IPS-20b (cell line): ENCODE results near the gene EED.

Experiments
- H3K27ac ChIP-seq: one replicate; pipeline ENCODE4 v1.5.1; 2013; ENCODE audit warnings: low read length
- H3K27me3 ChIP-seq: 2 replicates; pipeline ENCODE4 v1.6.1; 2013; ENCODE audit warnings: mild to moderate bottlenecking, low read length, inconsistent platforms; ENCODE audit not compliant: insufficient read depth
- H3K36me3 ChIP-seq: 2 replicates; pipeline ENCODE4 v1.6.1; 2013; ENCODE audit warnings: low read depth, mild to moderate bottlenecking, inconsistent platforms, low read length, moderate library complexity; ENCODE audit not compliant: insufficient read depth
- H3K4me1 ChIP-seq: 2 replicates; pipeline ENCODE4 v1.6.1; 2013; ENCODE audit warnings: mild to moderate bottlenecking, control low read depth, inconsistent platforms, low read length, moderate library complexity; ENCODE audit not compliant: insufficient read depth
- H3K4me3 ChIP-seq: 2 replicates; pipeline ENCODE4 v1.5.1; 2013; ENCODE audit warnings: mild to moderate bottlenecking, low read length, inconsistent platforms
- H3K9ac ChIP-seq: 2 replicates; pipeline ENCODE4 v1.6.1; 2013; ENCODE audit warnings: low read depth, mild to moderate bottlenecking, inconsistent platforms, low read length, moderate library complexity
- H3K9me3 ChIP-seq: 2 replicates; pipeline ENCODE4 v1.6.1; 2013; ENCODE audit warnings: mild to moderate bottlenecking, low read depth, low read length, inconsistent platforms; ENCODE audit not compliant: insufficient read depth

EED gene

GRCh38 chr11:86244522-86245368, at the start of gene EED:
Gene EED (plus strand): TSS chr11:86244753. CDS start chr11:86245230, 477 bp downstream.
- H3K9me3 ChIP-seq = no peaks in the 10 kb centered on the region
- peak within 1 kb of the TSS; percentile 91 for H3K9ac ChIP-seq
- no peaks in the 10 kb centered on the region for H3K36me3 ChIP-seq
- H3K27ac ChIP-seq = peak within 1 kb of the TSS; percentile 97
- peaks cover 15% of the 10 kb centered on the region; the same call in 1 of the 2 replicates for H3K4me1 ChIP-seq
- peak within 1 kb of the TSS; percentile 87 for H3K4me3 ChIP-seq
- H3K27me3 ChIP-seq = no peaks in the 10 kb centered on the region

- Histone ChIP-seq H3K9ac (no peak overlapping the region), H3K4me3 (no peak overlapping the region), H3K4me1 (no peaks in the 10 kb centered on the region), H3K27ac (no peak overlapping the region), H3K9me3 (no peaks in the 10 kb centered on the region), H3K27me3 (no peaks in the 10 kb centered on the region), H3K36me3 (no peaks in the 10 kb centered on the region)
Measured at GRCh38 chr11:86194998-86195397, 49.6 kb upstream of the EED start.

GRCh38 chr11:86196085-86196696, 48.4 kb upstream of the EED start:
- H3K36me3 ChIP-seq = no peaks in the 10 kb centered on the region
- no peaks in the 10 kb centered on the region for H3K4me1 ChIP-seq
- H3K27me3 ChIP-seq = peaks cover 2% of the 10 kb centered on the region; the same call in 1 of the 2 replicates
- no peak overlapping the region for H3K9ac ChIP-seq
- no peak overlapping the region for H3K4me3 ChIP-seq
- H3K27ac ChIP-seq = no peak overlapping the region
- no peaks in the 10 kb centered on the region for H3K9me3 ChIP-seq

- H3K9me3 ChIP-seq = no peaks in the 10 kb centered on the region
- H3K4me3 ChIP-seq = no peak overlapping the region
- H3K27me3 ChIP-seq = peaks cover 9% of the 10 kb centered on the region
- H3K9ac ChIP-seq = no peak overlapping the region
- H3K27ac ChIP-seq = no peak overlapping the region
- H3K36me3 ChIP-seq = no peaks in the 10 kb centered on the region
- H3K4me1 ChIP-seq = no peaks in the 10 kb centered on the region
Measured at GRCh38 chr11:86196913-86197312, 47.6 kb upstream of the EED start.

GRCh38 chr11:86197448-86197847, 47.1 kb upstream of the EED start:
- Histone ChIP-seq H3K27ac (no peak overlapping the region), H3K36me3 (no peaks in the 10 kb centered on the region), H3K9me3 (no peaks in the 10 kb centered on the region), H3K4me1 (no peaks in the 10 kb centered on the region), H3K9ac (no peak overlapping the region), H3K27me3 (peaks cover 15% of the 10 kb centered on the region), H3K4me3 (no peak overlapping the region)

GRCh38 chr11:86198139-86198538, 46.4 kb upstream of the EED start:
- no peaks in the 10 kb centered on the region for H3K36me3 ChIP-seq
- H3K27me3 ChIP-seq = peaks cover 19% of the 10 kb centered on the region
- no peak overlapping the region for H3K9ac ChIP-seq
- no peak overlapping the region for H3K27ac ChIP-seq
- no peaks in the 10 kb centered on the region for H3K9me3 ChIP-seq
- no peaks in the 10 kb centered on the region for H3K4me1 ChIP-seq
- no peak overlapping the region for H3K4me3 ChIP-seq

- Histone ChIP-seq H3K4me3 (no peak overlapping the region), H3K36me3 (no peaks in the 10 kb centered on the region), H3K9ac (no peak overlapping the region), H3K4me1 (no peaks in the 10 kb centered on the region), H3K27me3 (peaks cover 25% of the 10 kb centered on the region), H3K27ac (no peak overlapping the region), H3K9me3 (no peaks in the 10 kb centered on the region)
Measured at GRCh38 chr11:86199354-86199753, 45.2 kb upstream of the EED start.

- Histone ChIP-seq H3K4me1 (no peaks in the 10 kb centered on the region), H3K36me3 (no peaks in the 10 kb centered on the region), H3K4me3 (no peak overlapping the region), H3K9me3 (no peaks in the 10 kb centered on the region), H3K27ac (no peak overlapping the region), H3K9ac (no peak overlapping the region), H3K27me3 (peaks cover 25% of the 10 kb centered on the region)
Measured at GRCh38 chr11:86201371-86201884, 43.1 kb upstream of the EED start.

- H3K36me3 ChIP-seq = no peaks in the 10 kb centered on the region
- no peaks in the 10 kb centered on the region for H3K9me3 ChIP-seq
- peak overlapping the region; percentile 22; the same call in 1 of the 2 replicates for H3K9ac ChIP-seq
- H3K27me3 ChIP-seq = peaks cover 25% of the 10 kb centered on the region
- no peaks in the 10 kb centered on the region for H3K4me1 ChIP-seq
- peak overlapping the region; percentile 52 for H3K4me3 ChIP-seq
- no peak overlapping the region for H3K27ac ChIP-seq
Measured at GRCh38 chr11:86202013-86202336, 42.6 kb upstream of the EED start.

GRCh38 chr11:86204356-86204755, 40.2 kb upstream of the EED start:
- Histone ChIP-seq H3K4me3 (no peak overlapping the region), H3K9ac (no peak overlapping the region), H3K9me3 (no peaks in the 10 kb centered on the region), H3K4me1 (no peaks in the 10 kb centered on the region), H3K36me3 (no peaks in the 10 kb centered on the region), H3K27ac (no peak overlapping the region), H3K27me3 (peaks cover 25% of the 10 kb centered on the region)

- no peaks in the 10 kb centered on the region for H3K4me1 ChIP-seq
- H3K9ac ChIP-seq = no peak overlapping the region
- peaks cover 25% of the 10 kb centered on the region for H3K27me3 ChIP-seq
Measured at GRCh38 chr11:86205421-86206336, 38.9 kb upstream of the EED start.

More at GRCh38 chr11:86205421-86206336, 38.9 kb upstream of the EED start:
- Histone ChIP-seq H3K36me3 (no peaks in the 10 kb centered on the region), H3K4me3 (no peak overlapping the region), H3K9me3 (no peaks in the 10 kb centered on the region), H3K27ac (no peak overlapping the region)
